Body of pancreas (tissue), 4 donors: ENCODE results near the gene GTPBP6. TPM values are rescaled to one million over a fixed set of nuclear protein-coding genes. Genes with fewer than 3 reads are reported as not detected.

Experiments used
- ATAC-seq: fragments of 150-250 bp; one replicate; pipeline ENCODE4 v1.9.1; 2016
- DNase-seq, 4 donors: peaks; one replicate each; pipeline ENCODE4 v3.0.0-alpha.2; 2019
- H3K27ac ChIP-seq, 4 donors: fragments of 200-600 bp; sonication (generic); 1 replicate in 3 of 4; 2 replicates in 1 of 4; pipeline versions ENCODE4 v1.5.1 to v1.6.1; 2016 to 2019; ENCODE audit warnings: mild to moderate bottlenecking in 1 of 4, mixed read lengths in 1 of 4, moderate library complexity in 1 of 4
- H3K27me3 ChIP-seq, 2 donors: fragments of 200-600 bp; sonication (generic); one replicate each; pipeline ENCODE4 v1.6.0; 2016; ENCODE audit warnings: mild to moderate bottlenecking in 1 of 2
- H3K36me3 ChIP-seq, 2 donors: fragments of 200-600 bp; sonication (generic); replicated peaks in 1 of 2; 2 replicates each; pipeline ENCODE4 v1.5.1; 2016; ENCODE audit warnings: low read depth in 2 of 2; ENCODE audit not compliant: insufficient read depth in 1 of 2
- H3K4me1 ChIP-seq: fragments of 200-600 bp; sonication (generic); one replicate; pipeline ENCODE4 v1.6.0; 2016
- H3K4me3 ChIP-seq, 2 donors: fragments of 200-600 bp; sonication (generic); 1 replicate in 1 of 2; 2 replicates in 1 of 2; pipeline ENCODE4 v1.5.1; 2016 to 2019
- H3K9me3 ChIP-seq, 3 donors: fragments of 200-600 bp; sonication (generic); 1 replicate in 2 of 3; 2 replicates in 1 of 3; pipeline ENCODE4 v1.5.1; 2016
- POLR2A ChIP-seq, 3 donors: fragments of 450-650 bp; IDR thresholded peaks; one replicate each; pipeline ENCODE4 v1.6.1; 2016; ENCODE audit warnings: antibody characterized with exemption in 3 of 3, mild to moderate bottlenecking in 2 of 3
- WGBS, 2 donors: methylation state at CpG; one replicate each; pipeline ENCODE4 v1.1.5; 2017; 5-methylcytosine and 5-hydroxymethylcytosine counted together
- intact Hi-C: fragments of 100-400 bp; cut with DNase I; formaldehyde crosslinking; loops from one replicate; pipeline ENCODE4 v1.15.1; 2023
- total RNA-seq, 2 donors: library from RNA; depleted of rRNA; stranded (reverse); fragments of >200 nt; gene quantifications; one replicate each; pipeline ENCODE4 v1.1.0, GENCODE V29; 2016
- TF ChIP-seq, protein P1 (sequence below), 7 experiments: fragments of 450-650 bp in 4 of 7; fragments of 200-600 bp in 3 of 7; sonication (generic) in 3 of 7; IDR thresholded peaks; one replicate each; pipeline ENCODE4 v1.5.1; 2016 to 2019; ENCODE audit warnings: antibody characterized with exemption in 7 of 7

Gene GTPBP6
- total RNA-seq, 2 donors from 2014 or later, result 25.7 to 32.4 TPM

DNA sequence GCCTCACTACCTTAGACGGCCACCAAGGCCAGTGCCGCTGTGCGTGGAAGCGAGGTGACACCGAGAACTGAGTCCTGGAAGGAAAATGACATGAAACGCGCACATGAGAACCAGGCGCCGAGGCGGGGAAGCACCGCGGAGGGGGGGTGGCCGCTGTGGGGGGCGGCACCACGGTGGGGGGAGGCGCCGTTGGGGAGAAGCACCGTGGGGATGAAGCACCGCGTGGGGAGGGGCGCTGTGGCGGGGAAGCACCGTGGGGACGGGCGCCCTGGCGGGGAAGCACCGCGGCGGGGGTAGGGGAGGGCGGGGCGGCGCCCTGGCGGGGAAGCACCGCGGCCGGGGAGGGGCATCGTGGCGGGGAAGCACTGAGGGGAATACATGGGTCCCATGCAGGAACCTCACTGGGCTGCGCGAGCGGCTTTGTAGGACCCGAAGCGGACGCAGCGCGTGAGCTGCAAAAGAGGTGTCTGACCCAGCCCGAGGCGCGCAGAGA is 40.1 kb upstream of the GTPBP6 start:
- WGBS, 2 donors, result 89 to 91% methylated on average over 43 to 49 of the region's 49 CpGs
- Histone ChIP-seq H3K4me1 (no peaks in the 10 kb centered on the region), H3K9me3 (peaks cover 0 to 10% (median 0%) of the 10 kb centered on the region in 3 donors), H3K36me3 (peaks cover 0 to 5% of the 10 kb centered on the region in 2 donors), H3K27me3 (no peaks in the 10 kb centered on the region), H3K27ac (no peak overlapping the region), H3K4me3 (no peak overlapping the region)
- DNase-seq, result no peak
- intact Hi-C loops, result no loop called here
- no peak for ATAC-seq
- TF ChIP-seq POLR2A (IDR thresholded peaks at IDR 0.05), result no peak
- TF ChIP-seq, protein P1, sequence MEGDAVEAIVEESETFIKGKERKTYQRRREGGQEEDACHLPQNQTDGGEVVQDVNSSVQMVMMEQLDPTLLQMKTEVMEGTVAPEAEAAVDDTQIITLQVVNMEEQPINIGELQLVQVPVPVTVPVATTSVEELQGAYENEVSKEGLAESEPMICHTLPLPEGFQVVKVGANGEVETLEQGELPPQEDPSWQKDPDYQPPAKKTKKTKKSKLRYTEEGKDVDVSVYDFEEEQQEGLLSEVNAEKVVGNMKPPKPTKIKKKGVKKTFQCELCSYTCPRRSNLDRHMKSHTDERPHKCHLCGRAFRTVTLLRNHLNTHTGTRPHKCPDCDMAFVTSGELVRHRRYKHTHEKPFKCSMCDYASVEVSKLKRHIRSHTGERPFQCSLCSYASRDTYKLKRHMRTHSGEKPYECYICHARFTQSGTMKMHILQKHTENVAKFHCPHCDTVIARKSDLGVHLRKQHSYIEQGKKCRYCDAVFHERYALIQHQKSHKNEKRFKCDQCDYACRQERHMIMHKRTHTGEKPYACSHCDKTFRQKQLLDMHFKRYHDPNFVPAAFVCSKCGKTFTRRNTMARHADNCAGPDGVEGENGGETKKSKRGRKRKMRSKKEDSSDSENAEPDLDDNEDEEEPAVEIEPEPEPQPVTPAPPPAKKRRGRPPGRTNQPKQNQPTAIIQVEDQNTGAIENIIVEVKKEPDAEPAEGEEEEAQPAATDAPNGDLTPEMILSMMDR (IDR thresholded peaks at IDR 0.05), result no peak

- intact Hi-C loops, result no loop called here
- ATAC-seq (no peak), DNase-seq (no peak)
- Histone ChIP-seq H3K4me3 (no peak overlapping the region), H3K9me3 (peaks cover 0 to 10% (median 0%) of the 10 kb centered on the region in 3 donors), H3K27ac (no peak overlapping the region), H3K36me3 (peaks cover 0 to 5% of the 10 kb centered on the region in 2 donors), H3K4me1 (no peaks in the 10 kb centered on the region), H3K27me3 (no peaks in the 10 kb centered on the region)
- WGBS, 2 donors, result 91% methylated on average over 36 to 46 of the region's 48 CpGs
- TF ChIP-seq POLR2A (IDR thresholded peaks at IDR 0.05), result no peak
- TF ChIP-seq, protein P1 (IDR thresholded peaks at IDR 0.05), result no peak
Measured at GRCh38 chrX:357693-358471, 39.3 kb upstream of the GTPBP6 start.

- 83 to 84% methylated on average over 14 of the region's 14 CpGs for WGBS, 2 donors
- no peak overlapping the region for H3K4me3 ChIP-seq
- TF ChIP-seq POLR2A (IDR thresholded peaks at IDR 0.05), result no peak
- TF ChIP-seq, protein P1 (IDR thresholded peaks at IDR 0.05), result no peak
- H3K4me1 ChIP-seq, result no peaks in the 10 kb centered on the region
- peaks cover 0 to 5% of the 10 kb centered on the region in 2 donors for H3K36me3 ChIP-seq
- no peak for ATAC-seq
- intact Hi-C loops, result no loop called here
- peaks cover 0 to 10% (median 0%) of the 10 kb centered on the region in 3 donors for H3K9me3 ChIP-seq
- DNase-seq, result no peak
- no peak overlapping the region for H3K27ac ChIP-seq
- H3K27me3 ChIP-seq, result no peaks in the 10 kb centered on the region
Measured at GRCh38 chrX:357035-357692, 38.6 kb upstream of the GTPBP6 start.

- no peak for ATAC-seq
- Histone ChIP-seq H3K9me3 (peaks cover 0 to 10% (median 0%) of the 10 kb centered on the region in 3 donors), H3K36me3 (peaks cover 0 to 5% of the 10 kb centered on the region in 2 donors), H3K4me3 (no peak overlapping the region), H3K4me1 (no peaks in the 10 kb centered on the region), H3K27ac (no peak overlapping the region), H3K27me3 (no peaks in the 10 kb centered on the region)
- 88% methylated on average over 14 to 17 of the region's 17 CpGs for WGBS, 2 donors
- DNase-seq, result no peak
- no peak for TF ChIP-seq POLR2A (IDR thresholded peaks at IDR 0.05)
- intact Hi-C loops, result no loop called here
Measured at GRCh38 chrX:356385-357034, 37.9 kb upstream of the GTPBP6 start.
